GM18873 (cell line): ENCODE data around the gene SLC25A13.
"Not testable (repeated sequence)": the region's sequence is repeated elsewhere in the genome, so short reads cannot be mapped to it uniquely, and the experiment has no call there.

Source experiments
- ATAC-seq: cut with Tn5 transposase; IDR thresholded peaks from one replicate; pipeline ENCODE4 v1.9.1; 2021; ENCODE audit warnings: mild to moderate bottlenecking, moderate library complexity, moderate number of reproducible peaks; ENCODE audit not compliant: unreplicated experiment, low FRiP score

SLC25A13 gene, protein sequence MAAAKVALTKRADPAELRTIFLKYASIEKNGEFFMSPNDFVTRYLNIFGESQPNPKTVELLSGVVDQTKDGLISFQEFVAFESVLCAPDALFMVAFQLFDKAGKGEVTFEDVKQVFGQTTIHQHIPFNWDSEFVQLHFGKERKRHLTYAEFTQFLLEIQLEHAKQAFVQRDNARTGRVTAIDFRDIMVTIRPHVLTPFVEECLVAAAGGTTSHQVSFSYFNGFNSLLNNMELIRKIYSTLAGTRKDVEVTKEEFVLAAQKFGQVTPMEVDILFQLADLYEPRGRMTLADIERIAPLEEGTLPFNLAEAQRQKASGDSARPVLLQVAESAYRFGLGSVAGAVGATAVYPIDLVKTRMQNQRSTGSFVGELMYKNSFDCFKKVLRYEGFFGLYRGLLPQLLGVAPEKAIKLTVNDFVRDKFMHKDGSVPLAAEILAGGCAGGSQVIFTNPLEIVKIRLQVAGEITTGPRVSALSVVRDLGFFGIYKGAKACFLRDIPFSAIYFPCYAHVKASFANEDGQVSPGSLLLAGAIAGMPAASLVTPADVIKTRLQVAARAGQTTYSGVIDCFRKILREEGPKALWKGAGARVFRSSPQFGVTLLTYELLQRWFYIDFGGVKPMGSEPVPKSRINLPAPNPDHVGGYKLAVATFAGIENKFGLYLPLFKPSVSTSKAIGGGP

DNA sequence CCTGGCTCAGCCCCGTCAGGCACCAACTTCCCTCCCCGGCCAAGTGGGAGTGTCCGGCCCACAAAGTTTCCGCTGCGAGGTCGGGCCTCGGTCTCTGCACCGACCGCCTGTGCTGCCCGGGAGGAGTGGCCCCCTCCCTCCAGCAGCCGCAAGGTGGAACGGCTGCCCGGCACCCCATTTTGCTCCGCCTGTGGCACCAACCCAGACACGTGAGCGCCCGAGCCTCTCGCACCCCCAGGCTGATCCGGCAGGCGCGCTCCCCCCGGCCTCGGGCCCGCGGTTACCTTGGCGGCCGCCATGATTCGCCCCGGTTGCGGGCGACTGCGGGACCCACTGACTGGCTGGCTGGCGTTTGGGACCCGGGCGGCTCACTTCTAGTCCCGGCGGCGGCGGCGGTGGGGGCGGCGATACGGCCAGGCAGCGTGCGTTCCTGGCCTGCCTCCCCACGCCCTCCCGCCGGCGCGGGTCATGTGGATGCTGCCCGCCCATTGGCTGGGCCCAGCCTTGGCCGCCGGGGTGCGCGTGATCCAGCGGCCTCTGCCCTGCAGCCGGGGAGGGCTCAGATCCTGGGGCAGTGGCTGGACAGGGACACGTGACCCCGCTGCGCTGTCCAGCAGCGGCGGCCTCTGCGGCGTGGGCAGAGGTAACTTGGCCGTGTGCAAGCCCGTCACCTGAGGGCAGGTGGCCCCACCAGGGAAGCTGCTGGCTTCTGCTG lies at the start of gene SLC25A13:
Gene SLC25A13 (minus strand): TSS at position 441 of the 715 bp plus-strand sequence. CDS start 142 bp downstream, at position 299.
- peak; percentile 65 for ATAC-seq

DNA sequence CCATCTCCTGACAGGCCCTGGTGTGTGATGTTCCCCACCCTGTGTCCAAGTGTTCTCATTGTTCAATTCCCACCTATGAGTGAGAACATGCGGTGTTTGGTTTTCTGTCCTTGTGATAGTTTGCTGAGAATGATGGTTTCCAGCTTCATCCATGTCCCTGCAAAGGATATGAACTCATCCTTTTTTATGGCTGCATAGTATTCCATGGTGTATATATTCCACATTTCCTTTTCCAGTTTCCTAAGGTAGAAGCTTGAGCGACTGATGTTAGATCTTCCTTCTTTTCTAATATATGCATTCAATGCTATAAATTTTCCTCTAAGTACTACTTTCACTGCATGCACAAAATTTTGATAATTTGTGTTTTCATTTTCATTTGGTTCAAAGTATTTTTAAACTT lies 44.0 kb upstream of the SLC25A13 start:
- not testable (repeated sequence) for ATAC-seq

DNA sequence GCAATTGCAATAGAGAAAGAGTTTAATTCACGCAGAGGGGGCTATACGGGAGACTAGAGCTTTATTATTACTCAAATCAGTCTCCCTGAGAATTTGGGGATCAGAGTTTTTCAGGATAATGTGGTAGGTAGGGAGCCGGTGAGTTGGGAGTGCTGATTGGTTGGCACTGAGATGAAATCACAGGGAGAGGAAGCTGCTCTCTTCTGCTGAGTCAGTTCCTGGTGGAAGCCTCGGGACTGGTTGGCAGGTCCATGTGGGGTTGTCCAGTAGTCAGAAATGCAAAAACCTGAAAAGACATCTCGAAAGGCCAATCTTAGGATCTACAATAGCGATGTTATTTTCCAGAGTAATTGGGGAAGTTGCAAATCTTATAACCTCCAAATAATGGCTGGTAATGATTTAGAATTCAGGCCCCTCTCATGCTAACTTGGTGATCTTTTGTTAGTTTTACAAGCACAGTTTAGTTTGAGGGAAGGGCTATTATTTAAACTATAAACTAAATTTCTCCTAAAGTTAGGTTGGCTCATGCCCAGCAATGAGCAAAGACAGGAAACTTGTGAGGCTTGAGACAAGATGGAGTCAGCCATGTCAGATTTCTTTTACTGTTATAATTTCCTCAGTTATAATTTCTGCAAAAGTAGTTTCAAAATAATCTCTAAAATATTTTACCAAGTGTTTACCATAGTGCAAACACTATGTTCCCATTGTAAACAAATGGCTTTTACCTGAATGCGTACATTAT lies 39.4 kb upstream of the SLC25A13 start:
- ATAC-seq = no peak

DNA sequence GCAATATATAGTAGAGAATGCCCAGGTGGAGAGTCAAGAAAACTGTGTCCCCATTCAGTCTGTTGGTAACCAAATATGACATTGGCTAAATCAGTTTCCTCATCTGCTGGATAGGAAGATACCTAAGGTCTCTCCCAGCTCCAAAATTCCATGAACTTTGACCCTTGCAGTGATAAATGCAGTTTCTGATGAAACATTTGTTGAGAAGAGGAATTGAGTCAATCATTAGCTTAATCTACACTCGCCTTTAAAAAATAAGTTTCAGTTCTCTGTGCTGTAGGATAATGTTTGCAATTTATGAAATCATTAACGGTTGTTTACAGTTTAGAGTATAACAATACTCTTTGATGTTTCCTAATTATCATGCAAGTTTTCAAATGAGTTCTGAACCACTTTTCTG lies 38.0 kb upstream of the SLC25A13 start:
- peak; percentile 62 for ATAC-seq

DNA sequence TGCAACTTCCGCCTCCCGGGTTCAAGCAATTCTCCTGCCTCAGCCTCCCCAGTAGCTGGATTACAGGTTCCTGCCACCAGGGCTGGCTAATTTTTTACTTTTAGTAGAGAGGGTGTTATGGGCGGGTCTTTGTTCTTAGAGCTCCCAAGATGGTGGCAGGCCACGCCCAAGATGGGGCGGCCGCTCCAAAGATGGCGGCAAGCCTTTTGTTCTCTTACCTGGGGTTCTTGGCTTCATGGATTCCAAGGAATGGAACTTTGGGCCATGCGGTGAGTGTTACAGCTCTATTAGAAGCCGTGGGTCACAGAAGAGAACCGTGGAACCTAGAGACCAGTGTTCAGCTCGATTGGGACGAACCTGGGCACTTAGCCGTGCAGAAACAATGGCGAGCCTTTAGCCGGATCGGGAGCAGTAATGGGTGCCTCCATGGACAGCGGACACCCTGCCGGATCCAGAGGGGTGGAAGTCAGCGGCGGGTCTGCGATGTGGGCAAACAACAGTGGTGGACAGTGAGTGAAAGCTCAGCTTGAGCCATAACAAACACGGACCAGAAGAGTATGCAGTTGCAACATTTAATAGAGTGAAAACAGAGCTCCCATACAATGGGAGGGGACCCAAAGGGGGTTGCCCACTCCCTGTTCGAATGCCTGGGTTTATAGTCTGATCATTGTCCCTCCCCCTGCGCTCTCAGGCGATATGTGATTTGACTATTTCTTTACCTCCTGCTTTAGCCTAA lies 36.5 kb upstream of the SLC25A13 start:
- not testable (repeated sequence) for ATAC-seq

DNA sequence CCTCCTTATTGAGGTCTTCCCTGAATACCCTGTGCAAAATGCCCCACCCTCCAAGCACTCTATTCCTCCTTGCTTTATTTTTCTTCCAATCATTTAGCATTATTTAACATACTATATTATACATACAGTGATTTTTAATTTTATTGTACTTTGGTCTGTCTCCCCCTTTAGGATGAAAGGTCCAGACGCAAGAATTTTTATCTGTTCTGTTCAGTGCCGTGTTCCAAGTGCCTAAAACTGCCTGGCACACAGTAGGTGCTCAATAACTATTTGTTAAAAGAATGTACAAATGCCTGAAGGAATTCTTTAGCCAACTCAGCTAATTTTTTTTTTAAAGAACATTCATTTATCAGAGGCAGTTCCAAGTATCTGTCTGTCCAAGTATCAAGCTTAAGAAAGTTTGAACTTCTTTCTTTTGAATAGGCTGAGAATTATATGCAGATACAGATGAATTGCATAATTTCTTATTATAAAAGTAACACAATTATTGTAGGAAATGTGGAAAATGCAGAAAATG lies 34.1 kb upstream of the SLC25A13 start:
- ATAC-seq = no peak

DNA sequence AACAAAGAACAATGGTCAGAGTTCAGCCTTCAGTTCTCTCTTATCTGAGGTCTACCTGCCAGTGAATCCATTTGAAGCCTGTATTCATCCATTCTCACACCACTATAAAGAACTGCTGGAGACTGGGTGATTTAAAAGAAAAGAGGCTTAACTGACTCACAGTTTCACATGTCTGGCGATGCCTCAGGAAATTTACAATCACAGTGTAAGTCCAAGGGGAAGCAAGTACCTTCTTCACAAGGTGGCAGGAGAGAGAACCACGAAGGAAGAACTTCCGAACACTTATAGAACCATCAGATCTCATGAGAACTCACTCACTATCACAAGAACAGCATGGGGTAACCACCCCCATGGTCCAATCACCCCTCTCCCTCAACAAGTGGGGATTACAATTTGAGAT lies 33.0 kb upstream of the SLC25A13 start:
- no peak for ATAC-seq

DNA sequence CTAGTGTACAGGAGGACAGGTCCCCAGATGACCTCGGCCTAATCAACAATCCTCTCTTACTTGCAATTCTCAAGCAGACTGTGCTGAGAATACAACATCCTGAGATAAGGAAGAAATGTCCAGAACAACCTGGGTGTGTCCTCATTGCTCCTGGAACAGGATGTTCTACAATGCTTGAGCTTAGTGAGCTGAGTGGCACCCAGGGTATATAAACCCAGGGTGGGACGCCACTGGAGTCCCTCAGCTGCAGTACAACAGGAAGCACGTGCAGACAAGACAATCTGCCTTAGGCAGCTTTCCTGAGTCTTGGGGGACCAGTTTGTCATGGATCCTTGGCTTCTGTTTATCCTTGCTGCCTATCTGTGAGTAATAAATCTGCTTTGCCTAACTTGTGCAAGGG lies 27.7 kb upstream of the SLC25A13 start:
- ATAC-seq = no peak

DNA sequence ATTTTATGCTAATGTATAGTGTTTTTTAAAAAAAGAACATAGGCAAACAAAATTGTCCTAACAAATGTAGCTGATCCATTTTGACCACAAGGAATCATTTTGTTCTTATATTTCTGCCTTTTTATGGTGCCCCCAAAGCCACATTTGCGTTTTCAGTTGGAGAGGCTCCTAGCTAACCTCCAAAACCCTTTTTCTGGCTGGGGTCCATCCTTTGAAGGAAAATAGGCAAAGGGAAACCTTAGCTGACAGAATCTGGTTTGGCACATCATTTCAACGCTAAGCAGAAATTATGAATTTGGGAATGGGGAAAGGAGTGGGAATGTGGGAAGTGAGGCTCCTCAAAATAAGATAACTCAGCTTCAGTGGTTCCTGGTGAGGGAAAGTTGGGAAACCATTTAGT lies 25.6 kb upstream of the SLC25A13 start:
- no peak for ATAC-seq

DNA sequence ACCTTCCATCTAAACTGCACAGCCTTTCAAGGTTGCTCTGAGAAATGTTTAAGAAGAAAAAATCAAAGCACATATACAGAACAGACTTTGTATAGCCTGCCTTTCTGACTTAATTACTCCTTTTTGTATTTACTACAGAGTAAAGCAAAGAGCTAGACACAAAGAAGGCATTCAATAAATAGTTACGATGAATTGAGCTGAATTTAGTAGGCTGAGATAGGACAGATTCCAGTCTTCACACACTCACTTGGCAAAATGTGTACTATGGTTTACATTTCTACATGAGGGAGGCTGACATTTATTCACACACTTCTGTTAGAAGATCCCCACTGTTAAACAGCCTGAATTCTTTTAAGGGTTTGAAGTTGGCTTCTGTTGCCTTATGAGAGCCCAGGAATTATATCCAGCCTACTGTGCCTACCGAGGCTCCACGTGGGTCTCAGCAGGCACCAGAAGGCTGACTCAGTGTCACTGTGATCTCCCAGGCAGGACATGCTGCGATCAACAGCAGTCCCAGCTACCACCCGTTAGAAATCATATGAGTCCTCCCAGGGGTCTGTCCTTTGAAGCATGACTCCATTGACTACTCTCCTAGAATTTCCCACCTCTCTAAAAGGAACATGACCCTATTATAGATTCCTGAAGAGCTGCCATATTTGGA lies 24.5 kb upstream of the SLC25A13 start:
- ATAC-seq = no peak

DNA sequence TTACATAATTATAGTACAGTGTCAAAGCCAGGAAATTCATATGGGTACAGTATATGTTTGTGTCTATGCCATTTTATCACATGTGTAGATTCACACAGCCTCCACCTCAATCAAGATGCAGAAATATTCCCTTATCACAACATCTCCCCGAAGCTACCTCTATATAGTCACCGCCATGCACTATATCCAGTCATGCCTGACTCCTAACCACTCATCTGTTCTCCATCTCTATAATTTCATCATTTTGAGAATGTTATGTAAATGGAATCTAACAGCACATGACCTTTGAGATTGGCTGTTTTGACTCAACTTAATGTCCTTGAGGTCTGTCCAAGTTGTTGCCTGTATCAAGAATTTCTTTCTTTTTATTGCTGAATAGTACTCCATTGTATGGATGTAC lies 22.3 kb upstream of the SLC25A13 start:
- ATAC-seq = no peak

DNA sequence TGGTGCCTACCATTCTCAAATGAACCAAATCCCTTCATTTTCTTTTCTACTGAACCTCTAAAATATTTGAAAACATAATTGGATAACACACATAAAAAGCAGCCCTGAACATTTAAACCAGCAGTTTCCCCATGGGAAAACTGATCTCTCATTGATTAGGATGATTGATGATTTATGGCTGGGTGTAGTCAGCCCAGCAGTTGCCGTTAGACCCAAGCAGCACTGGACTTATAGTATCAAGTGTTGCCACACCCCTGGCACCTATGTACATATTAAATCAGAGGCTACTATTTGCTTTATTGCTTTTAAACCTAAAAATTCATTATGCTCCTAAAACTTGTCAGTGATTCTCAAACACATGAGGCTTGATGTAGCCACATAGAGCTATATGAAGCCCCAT lies 20.2 kb upstream of the SLC25A13 start:
- ATAC-seq = no peak

DNA sequence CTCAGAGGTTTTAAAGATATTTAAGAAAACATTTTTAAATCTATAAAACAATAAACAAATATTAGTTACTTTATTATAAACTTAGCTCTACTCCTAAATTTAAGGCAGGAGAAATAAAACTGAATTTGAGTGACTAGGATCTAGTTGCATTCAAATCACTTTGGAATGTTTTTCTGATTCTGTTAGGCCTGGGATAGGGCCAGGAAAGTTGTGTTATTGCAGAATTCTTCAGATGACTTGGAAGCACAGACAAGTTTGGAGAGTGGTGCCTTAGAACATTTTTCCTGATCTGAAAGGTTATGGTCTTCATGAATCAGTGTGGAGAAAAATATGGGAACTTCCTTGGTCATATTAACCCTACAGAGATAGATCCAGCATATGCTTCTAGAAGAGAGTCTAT lies 15.6 kb upstream of the SLC25A13 start:
- no peak for ATAC-seq

DNA sequence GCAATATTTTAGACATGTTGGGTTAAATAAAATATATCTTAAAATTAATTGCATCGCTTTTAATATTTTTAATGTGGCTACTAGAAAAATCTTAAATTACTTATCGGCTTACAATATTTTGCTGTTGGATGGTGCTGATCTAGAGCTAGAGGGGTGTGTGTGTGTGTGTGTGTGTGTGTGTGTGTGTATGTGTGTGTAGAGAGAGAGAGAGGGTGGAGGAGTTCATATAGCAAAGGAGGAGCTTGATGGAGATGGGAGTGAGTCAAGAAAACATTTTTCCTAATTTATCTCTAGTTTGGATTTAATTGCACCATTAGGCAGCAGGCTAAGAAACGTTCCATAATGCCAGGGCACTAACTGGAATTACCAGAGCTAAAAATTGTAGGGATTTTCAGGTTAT lies 10.4 kb upstream of the SLC25A13 start:
- no peak for ATAC-seq

DNA sequence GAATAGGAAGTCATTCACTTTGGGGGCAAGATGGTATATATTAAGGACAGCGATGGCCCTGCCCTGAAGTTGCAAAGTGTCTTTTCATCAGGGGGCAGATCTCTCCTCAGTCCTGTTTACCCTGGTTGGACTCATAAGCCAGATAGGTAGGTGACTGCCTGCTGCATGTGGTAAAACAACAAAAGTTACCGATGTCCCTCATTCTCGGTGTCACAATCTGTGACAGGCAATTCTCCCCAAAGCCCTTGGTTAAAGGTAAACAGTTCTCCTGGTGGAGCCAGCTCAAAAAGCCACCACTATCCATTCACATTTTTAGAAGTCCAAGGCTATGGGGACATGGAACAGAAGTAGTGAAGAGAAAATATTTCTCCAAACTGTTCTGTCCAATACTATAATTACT lies 9.9 kb upstream of the SLC25A13 start:
- ATAC-seq = no peak

DNA sequence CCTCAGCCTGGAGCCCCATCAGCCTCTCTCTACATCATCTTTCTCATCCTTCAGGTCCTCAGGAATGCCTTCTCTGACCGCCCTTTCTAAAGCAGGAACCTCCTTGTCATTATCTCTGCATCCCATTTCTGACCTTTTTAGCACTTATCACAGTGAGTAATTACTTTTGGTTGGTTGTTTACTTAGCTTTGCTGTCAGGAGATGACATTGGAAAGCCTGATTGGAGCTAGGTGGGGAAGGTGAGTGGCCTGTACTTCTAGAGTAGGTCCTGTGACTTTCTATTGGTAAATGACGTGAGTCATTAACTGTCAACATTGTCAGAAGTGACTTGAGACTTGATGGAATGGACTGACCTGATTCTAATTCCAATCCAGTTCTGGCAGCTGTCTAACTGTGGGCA lies 9.3 kb upstream of the SLC25A13 start:
- ATAC-seq = no peak

DNA sequence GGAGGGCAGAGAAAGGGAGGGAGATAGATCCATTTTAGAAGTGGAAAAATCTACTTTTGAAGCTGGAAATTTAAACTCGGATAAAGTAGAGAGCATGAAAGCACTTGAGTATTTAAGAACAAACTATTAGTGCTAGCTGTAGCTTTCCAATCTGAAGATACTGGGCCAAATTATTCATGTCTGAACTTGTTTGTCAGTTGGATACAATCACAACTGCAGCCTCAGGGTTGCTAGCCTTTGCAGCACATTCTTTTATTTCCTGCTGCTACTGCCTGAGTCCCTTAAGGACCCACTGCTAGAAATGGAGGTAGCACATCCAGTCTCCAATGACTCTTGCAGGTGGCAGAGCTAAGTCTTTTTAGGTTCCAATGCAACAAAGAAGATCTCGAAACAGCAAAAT lies 8.3 kb upstream of the SLC25A13 start:
- ATAC-seq = no peak

DNA sequence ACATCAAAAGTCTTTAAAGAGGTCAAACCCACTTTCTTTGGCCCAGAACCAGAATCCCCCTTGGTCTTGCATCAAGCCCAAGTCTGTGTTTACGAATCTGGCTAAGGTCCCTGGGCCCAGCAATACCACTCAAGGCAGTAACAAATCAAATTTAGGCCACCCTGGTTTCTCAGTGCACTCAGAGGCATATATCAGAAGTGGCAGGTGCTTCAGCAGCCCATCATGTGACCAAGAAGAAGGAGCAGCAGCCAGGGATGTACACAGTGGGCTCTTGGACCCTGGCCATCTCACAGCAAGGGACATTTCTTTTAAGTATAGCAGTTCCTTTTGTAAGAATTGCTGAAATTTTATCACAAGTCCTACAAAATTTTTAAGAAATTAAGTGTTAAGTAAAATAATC lies 7.3 kb upstream of the SLC25A13 start:
- ATAC-seq = no peak

DNA sequence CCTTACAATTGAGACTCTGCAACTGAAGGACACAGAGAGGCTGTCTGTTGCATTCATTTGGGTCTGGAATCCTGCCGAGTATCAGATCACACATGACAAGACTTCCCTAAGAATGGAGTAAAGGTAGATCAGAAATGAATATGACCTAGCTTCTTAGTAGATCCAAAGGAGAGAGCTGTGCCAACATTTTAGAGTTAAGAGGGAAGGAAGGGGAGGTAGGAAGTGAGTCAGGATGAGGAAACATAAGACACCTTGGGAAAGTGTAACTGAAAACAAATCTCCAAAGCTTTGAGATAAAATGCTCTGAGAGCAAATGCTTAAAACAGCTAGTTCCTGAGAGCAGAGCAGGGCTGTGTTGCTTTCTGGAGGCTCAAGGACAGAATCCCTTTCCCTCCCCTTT lies 6.1 kb upstream of the SLC25A13 start:
- no peak for ATAC-seq
